ENCODE measurements around the gene CYB561D1. TPM values are rescaled to one million over a fixed set of nuclear protein-coding genes. Genes with fewer than 3 reads are reported as not detected.

Gene CYB561D1
- total and polyA plus RNA-seq, 9 of the 15 experiments (the other 6 are each of a cell fraction or from before 2014, with no cell fraction given), result 0.71 to 7.2 (median 3.5) TPM

- TF ChIP-seq POLR3A (IDR thresholded peaks at IDR 0.05; ENCODE audit: borderline replicate concordance, extremely low read depth, insufficient read depth, insufficient read length), result no peak
- no peak for TF ChIP-seq ZNF77 (CRISPR knock-in tag; IDR thresholded peaks at IDR 0.05)
- TF ChIP-seq NCOR1 (IDR thresholded peaks at IDR 0.05), result no peak; the same call in 1 of the 2 replicates
- TF ChIP-seq HSF4 (CRISPR knock-in tag; IDR thresholded peaks at IDR 0.05; ENCODE audit: borderline replicate concordance), result no peak
- peak; percentile 98 for TF ChIP-seq HLTF (IDR thresholded peaks at IDR 0.05)
- TF ChIP-seq ZNF316 (IDR thresholded peaks at IDR 0.05), result peak; percentile 61; the same call in 1 of the 2 replicates
- TF ChIP-seq RBM15 (IDR thresholded peaks at IDR 0.05; ENCODE audit: insufficient read depth, low read length), result 0 out of 2 replicates have a peak, but pooled peaks have one; percentile 49
- TF ChIP-seq HDAC1 (IDR thresholded peaks at IDR 0.05), result peak in 1 of 2 experiments; percentile 99; a peak in 2 of 4 replicates
- TF ChIP-seq FOXO4 (CRISPR knock-in tag; IDR thresholded peaks at IDR 0.05), result 0 out of 2 replicates have a peak, but pooled peaks have one; percentile 37
- TF ChIP-seq SMAD1 (IDR thresholded peaks at IDR 0.05; ENCODE audit: low read depth, low read length, partially characterized antibody), result no peak
- TF ChIP-seq ZZZ3 (IDR thresholded peaks at IDR 0.05), result 0 out of 2 replicates have a peak, but pooled peaks have one; percentile 40
- TF ChIP-seq MEIS2 (IDR thresholded peaks at IDR 0.05; ENCODE audit: partially characterized antibody), result no peak
- TF ChIP-seq TEAD1 (CRISPR knock-in tag; IDR thresholded peaks at IDR 0.05), result peak; percentile 75 to 94
- no peak for TF ChIP-seq TFAM (CRISPR knock-in tag; conservative IDR thresholded peaks at IDR 0.05)
- TF ChIP-seq CAMTA2 (CRISPR knock-in tag; conservative IDR thresholded peaks at IDR 0.05), result 0 out of 2 replicates have a peak, but pooled peaks have one; percentile 54
- TF ChIP-seq EGR1 (conservative IDR thresholded peaks at IDR 0.05), result peak; percentile 63
- peak; percentile 66; the same call in 1 of the 2 replicates for TF ChIP-seq ZBTB1 (CRISPR knock-in tag; IDR thresholded peaks at IDR 0.05; ENCODE audit: borderline replicate concordance, low read depth)
- peak; percentile 77; the same call in 1 of the 2 replicates for TF ChIP-seq PHF21A (IDR thresholded peaks at IDR 0.05; ENCODE audit: borderline replicate concordance, low read depth)
- no peak for TF ChIP-seq CREBBP (IDR thresholded peaks at IDR 0.05; ENCODE audit: low read depth, low read length)
- TF ChIP-seq SMARCC2 (IDR thresholded peaks at IDR 0.05; ENCODE audit: low read depth), result no peak
- TF ChIP-seq THAP7 (CRISPR knock-in tag; IDR thresholded peaks at IDR 0.05), result no peak
- TF ChIP-seq ARID3B (CRISPR knock-in tag; IDR thresholded peaks at IDR 0.05; ENCODE audit: borderline replicate concordance), result no peak
- TF ChIP-seq ZNF274 (IDR thresholded peaks at IDR 0.05; ENCODE audit: borderline replicate concordance, low read depth, low read length), result no peak
- peak; percentile 78; the same call in 1 of the 2 replicates for TF ChIP-seq CREB1 (IDR thresholded peaks at IDR 0.05)
- peak; percentile 85 for TF ChIP-seq CREB1 (CRISPR knock-in tag; IDR thresholded peaks at IDR 0.05)
Measured at GRCh38 chr1:109483672-109484518, 10.0 kb upstream of the CYB561D1 start, which contains the start of gene ATXN7L2 (continued).

Data from K562 (cell line).